Measurements from ENCODE around the gene KRTAP23-1. TPM values are rescaled to one million over a fixed set of nuclear protein-coding genes. Genes with fewer than 3 reads are reported as not detected.

KRTAP23-1 gene
- total and polyA plus RNA-seq, 12 donors = not detected

- H3K9me3 ChIP-seq (replicated peaks in 1 of 3) = no peaks in the 10 kb centered on the region
- DNase-seq = no peak
- H3K4me1 ChIP-seq (replicated peaks in 1 of 2) = no peaks in the 10 kb centered on the region
- intact Hi-C loops (cut with DNase I) = no loop called here
- WGBS, 4 donors = 77 to 85% (median 79%) methylated on average over 2 of the region's 2 CpGs
- H3K27ac ChIP-seq = no peak overlapping the region
- no peak overlapping the region for H3K4me3 ChIP-seq
- TF ChIP-seq POLR2A (IDR thresholded peaks at IDR 0.05) (no peak), CTCF (IDR thresholded peaks at IDR 0.05) (no peak)
- H3K27me3 ChIP-seq = no peaks in the 10 kb centered on the region
- H3K36me3 ChIP-seq (replicated peaks in 1 of 2) = no peaks in the 10 kb centered on the region
These were observed 15.7 kb downstream of the KRTAP23-1 start for GRCh38 chr21:30332681-30333080.

- intact Hi-C loops (cut with DNase I) = no loop called here
- no peak for DNase-seq
- no peaks in the 10 kb centered on the region for H3K36me3 ChIP-seq (replicated peaks in 1 of 2)
- no peak overlapping the region for H3K4me3 ChIP-seq
- H3K27me3 ChIP-seq = no peaks in the 10 kb centered on the region
- TF ChIP-seq CTCF (IDR thresholded peaks at IDR 0.05) (no peak), POLR2A (IDR thresholded peaks at IDR 0.05) (no peak)
- H3K27ac ChIP-seq = no peak overlapping the region
- 77 to 87% (median 81%) methylated on average over 4 of the region's 4 CpGs for WGBS, 4 donors
- H3K4me1 ChIP-seq (replicated peaks in 1 of 2) = no peaks in the 10 kb centered on the region
- no peaks in the 10 kb centered on the region for H3K9me3 ChIP-seq (replicated peaks in 1 of 3)
These were observed 19.1 kb downstream of the KRTAP23-1 start for GRCh38 chr21:30329203-30329875.

- DNase-seq = no peak
- intact Hi-C loops (cut with DNase I) = no loop called here
- no peaks in the 10 kb centered on the region for H3K4me1 ChIP-seq (replicated peaks in 1 of 2)
- no peaks in the 10 kb centered on the region for H3K36me3 ChIP-seq (replicated peaks in 1 of 2)
- H3K9me3 ChIP-seq (replicated peaks in 1 of 3) = no peaks in the 10 kb centered on the region
- TF ChIP-seq POLR2A (IDR thresholded peaks at IDR 0.05) (no peak), CTCF (IDR thresholded peaks at IDR 0.05) (no peak)
- H3K27me3 ChIP-seq = no peaks in the 10 kb centered on the region
- H3K4me3 ChIP-seq = no peak overlapping the region
- no peak overlapping the region for H3K27ac ChIP-seq
These were observed 22.0 kb downstream of the KRTAP23-1 start for GRCh38 chr21:30326390-30326789.

- TF ChIP-seq POLR2A (IDR thresholded peaks at IDR 0.05) (no peak), CTCF (IDR thresholded peaks at IDR 0.05) (no peak)
- no peak for DNase-seq
These were observed 28.2 kb downstream of the KRTAP23-1 start, which contains the start of gene KRTAP26-1 for GRCh38 chr21:30320215-30320614. KRTAP26-1 (minus strand) TSS chr21:30320315; CDS start chr21:30320035, 280 bp downstream.

More at GRCh38 chr21:30320215-30320614, 28.2 kb downstream of the KRTAP23-1 start, which contains the start of gene KRTAP26-1:
- H3K27me3 ChIP-seq = no peaks in the 10 kb centered on the region
- H3K4me3 ChIP-seq = no peak within 1 kb of the TSS
- intact Hi-C loops (cut with DNase I) = no loop called here
- no peaks in the 10 kb centered on the region for H3K9me3 ChIP-seq (replicated peaks in 1 of 3)
- 67 to 82% (median 74%) methylated on average over 2 of the region's 2 CpGs for WGBS, 4 donors
- H3K27ac ChIP-seq = no peak within 1 kb of the TSS
- H3K4me1 ChIP-seq (replicated peaks in 1 of 2) = no peaks in the 10 kb centered on the region
- H3K36me3 ChIP-seq (replicated peaks in 1 of 2) = no peaks in the 10 kb centered on the region
